GM12878 (cell line): Measurements from ENCODE around the gene ZBTB38. TPM values are rescaled to one million over a fixed set of nuclear protein-coding genes. Genes with fewer than 3 reads are reported as not detected.

Source experiments
- BCL3 ChIP-seq: IDR thresholded peaks from 2 replicates; pipeline ENCODE4 v1.6.1; 2011; ENCODE audit warnings: borderline replicate concordance, low read depth, mild to moderate bottlenecking, moderate library complexity, low read length; ENCODE audit not compliant: insufficient read depth, poor library complexity, severe bottlenecking
- BCLAF1 ChIP-seq: fragments of 450-650 bp; IDR thresholded peaks from 2 replicates; pipeline ENCODE4 v1.6.1; 2017; ENCODE audit warnings: antibody characterized with exemption, mild to moderate bottlenecking, moderate library complexity
- CHD1 ChIP-seq: IDR thresholded peaks from 2 replicates; pipeline ENCODE4 v1.6.1; 2012; ENCODE audit warnings: low read depth, low read length, improper control_type of control experiment
- CTCF ChIP-seq, 3 experiments: IDR thresholded peaks in 2 of 3; conservative IDR thresholded peaks in 1 of 3; 2 replicates each; pipeline ENCODE4 v1.5.1; 2011; ENCODE audit warnings: low read depth in 3 of 3, low read length in 3 of 3, mild to moderate bottlenecking in 3 of 3, control low read depth in 2 of 3, moderate library complexity in 2 of 3, inconsistent platforms in 1 of 3, mixed read lengths in 1 of 3; ENCODE audit not compliant: control insufficient read depth in 2 of 3, insufficient read depth in 1 of 3; ENCODE audit errors: extremely low read depth in 1 of 3
- FOXM1 ChIP-seq: IDR thresholded peaks from 2 replicates; pipeline ENCODE4 v1.6.1; 2012; ENCODE audit warnings: low read depth, mild to moderate bottlenecking, inconsistent platforms, low read length, moderate library complexity
- IKZF1 ChIP-seq: fragments of 450-650 bp; conservative IDR thresholded peaks from 2 replicates; pipeline ENCODE4 v1.6.1; 2017; ENCODE audit warnings: antibody characterized with exemption, mild to moderate bottlenecking
- JUND ChIP-seq: IDR thresholded peaks from 2 replicates; pipeline ENCODE4 v1.6.1; 2012; ENCODE audit warnings: low read depth, mild to moderate bottlenecking, low read length, improper control_type of control experiment, moderate library complexity
- LARP7 ChIP-seq: fragments of 450-650 bp; IDR thresholded peaks from 2 replicates; pipeline ENCODE4 v1.6.1; 2017; ENCODE audit warnings: mild to moderate bottlenecking
- MEF2A ChIP-seq: IDR thresholded peaks from 2 replicates; pipeline ENCODE4 v1.6.1; 2011; ENCODE audit warnings: low read depth, mild to moderate bottlenecking, low read length, moderate library complexity; ENCODE audit not compliant: insufficient read depth
- MTA3 ChIP-seq: IDR thresholded peaks from 2 replicates; pipeline ENCODE4 v1.6.1; 2012; ENCODE audit warnings: low read length, inconsistent platforms, borderline replicate concordance
- MYB ChIP-seq: fragments of 150-350 bp; IDR thresholded peaks from 2 replicates; pipeline ENCODE4 v1.6.1; 2014; ENCODE audit warnings: mild to moderate bottlenecking, low read depth, low read length, borderline replicate concordance
- NBN ChIP-seq: fragments of 450-650 bp; IDR thresholded peaks from 2 replicates; pipeline ENCODE4 v1.6.1; 2016
- NKRF ChIP-seq: fragments of 450-650 bp; conservative IDR thresholded peaks from 2 replicates; pipeline ENCODE4 v1.6.1; 2017; ENCODE audit warnings: mild to moderate bottlenecking, moderate library complexity
- POU2F2 ChIP-seq: IDR thresholded peaks from 3 replicates; pipeline ENCODE4 v1.6.1; 2011; ENCODE audit warnings: low read depth, mild to moderate bottlenecking, low read length, borderline replicate concordance
- RAD21 ChIP-seq: IDR thresholded peaks from 2 replicates; pipeline ENCODE4 v1.6.1; 2011; ENCODE audit warnings: mild to moderate bottlenecking, low read depth, low read length, moderate library complexity; ENCODE audit not compliant: insufficient read depth
- RAD51 ChIP-seq: fragments of 450-650 bp; IDR thresholded peaks from 2 replicates; pipeline ENCODE4 v1.6.1; 2016; ENCODE audit warnings: moderate library complexity, mild to moderate bottlenecking, inconsistent platforms
- REST ChIP-seq: IDR thresholded peaks from 2 replicates; pipeline ENCODE4 v1.6.1; 2012; ENCODE audit warnings: mild to moderate bottlenecking, low read depth, low read length
- SMC3 ChIP-seq: IDR thresholded peaks from 2 replicates; pipeline ENCODE4 v1.6.1; 2011; ENCODE audit warnings: low read length, improper control_type of control experiment, borderline replicate concordance
- SRF ChIP-seq, 2 experiments: IDR thresholded peaks; 2 replicates each; pipeline ENCODE4 v1.6.1; 2011; ENCODE audit warnings: low read depth in 2 of 2, low read length in 2 of 2, mild to moderate bottlenecking in 1 of 2, moderate library complexity in 1 of 2
- polyA plus RNA-seq, 11 experiments: library from polyadenylated mRNA; depleted of rRNA in 4 of 11; unstranded in 6 of 11; stranded (reverse) in 5 of 11; fragments of >200 nt; fragmentation: Nextera tagmentation in 4 of 11; fragmentation: Illumina TruSeq in 1 of 11; extraction: Ambion mirVana in 4 of 11; extraction: Trizol in 1 of 11; gene quantifications; 1 replicate in 1 of 11; 2 replicates in 10 of 11; pipeline versions ENCODE4 v1.2.1 to v1.2.3, GENCODE V29; 2011 to 2016; ENCODE audit warnings: inconsistent platforms in 2 of 11, missing spikeins in 2 of 11, low read depth in 1 of 11
- total RNA-seq, 4 experiments: library from RNA; depleted of rRNA in 3 of 4; stranded (reverse); fragments of >200 nt in 3 of 4; fragmentation: Illumina TruSeq in 1 of 4; extraction: Trizol in 1 of 4; gene quantifications; 2 replicates each; pipeline versions ENCODE4 v1.2.1 to v1.2.3, GENCODE V29; 2013 to 2021

The ZBTB38 gene
- total and polyA plus RNA-seq, 10 of the 15 experiments (the other 5 are each of a cell fraction or from before 2014, with no cell fraction given) = 34.2 to 115 (median 88.6) TPM

- no peak for TF ChIP-seq BCLAF1
- no peak for TF ChIP-seq NKRF
- TF ChIP-seq SMC3 = no peak
- TF ChIP-seq RAD21 = no peak
- peak; percentile 66; the same call in 1 of the 2 replicates for TF ChIP-seq RAD51
- TF ChIP-seq MTA3 = 0 out of 2 replicates have a peak, but pooled peaks have one; percentile 64
- no peak for TF ChIP-seq REST
- TF ChIP-seq SRF (IDR thresholded peaks at IDR 0.05; ENCODE audit: low read depth in 2 of 2, low read length in 2 of 2) = no peak
- no peak for TF ChIP-seq BCL3
- no peak for TF ChIP-seq CHD1
- TF ChIP-seq MEF2A = no peak
- TF ChIP-seq POU2F2 = peak; percentile 44; the same call in 1 of the 3 replicates
- TF ChIP-seq FOXM1 = peak; percentile 64; the same call in 1 of the 2 replicates
- peak; percentile 64 for TF ChIP-seq IKZF1
- TF ChIP-seq CTCF (IDR thresholded peaks at IDR 0.05 in 2 of 3, conservative IDR thresholded peaks at IDR 0.05 in 1 of 3; ENCODE audit: control insufficient read depth in 2 of 3, extremely low read depth in 1 of 3, insufficient read depth in 1 of 3, low read depth in 3 of 3, low read length in 3 of 3) = no peak
- TF ChIP-seq LARP7 = no peak
- no peak for TF ChIP-seq MYB
- peak; percentile 63; the same call in 1 of the 2 replicates for TF ChIP-seq NBN
- TF ChIP-seq JUND = no peak
Observed at GRCh38 chr3:141380987-141381386, 12.7 kb downstream of the ZBTB38 start (continued).
